IPS-18c (cell line): Measurements from ENCODE around the gene MYL6.
"Not testable (repeated sequence)": the region's sequence is repeated elsewhere in the genome, so short reads cannot be mapped to it uniquely, and the experiment has no call there.

Experiments
- H3K4me3 ChIP-seq: 2 replicates; pipeline ENCODE4 v1.7.0; 2013; ENCODE audit warnings: low read depth, mild to moderate bottlenecking, low read length, moderate library complexity; ENCODE audit not compliant: insufficient read depth
- H3K9me3 ChIP-seq: one replicate; pipeline ENCODE4 v1.6.1; 2013; ENCODE audit warnings: mild to moderate bottlenecking, low read length, moderate library complexity; ENCODE audit not compliant: control insufficient read depth, insufficient read depth

The MYL6 gene

DNA sequence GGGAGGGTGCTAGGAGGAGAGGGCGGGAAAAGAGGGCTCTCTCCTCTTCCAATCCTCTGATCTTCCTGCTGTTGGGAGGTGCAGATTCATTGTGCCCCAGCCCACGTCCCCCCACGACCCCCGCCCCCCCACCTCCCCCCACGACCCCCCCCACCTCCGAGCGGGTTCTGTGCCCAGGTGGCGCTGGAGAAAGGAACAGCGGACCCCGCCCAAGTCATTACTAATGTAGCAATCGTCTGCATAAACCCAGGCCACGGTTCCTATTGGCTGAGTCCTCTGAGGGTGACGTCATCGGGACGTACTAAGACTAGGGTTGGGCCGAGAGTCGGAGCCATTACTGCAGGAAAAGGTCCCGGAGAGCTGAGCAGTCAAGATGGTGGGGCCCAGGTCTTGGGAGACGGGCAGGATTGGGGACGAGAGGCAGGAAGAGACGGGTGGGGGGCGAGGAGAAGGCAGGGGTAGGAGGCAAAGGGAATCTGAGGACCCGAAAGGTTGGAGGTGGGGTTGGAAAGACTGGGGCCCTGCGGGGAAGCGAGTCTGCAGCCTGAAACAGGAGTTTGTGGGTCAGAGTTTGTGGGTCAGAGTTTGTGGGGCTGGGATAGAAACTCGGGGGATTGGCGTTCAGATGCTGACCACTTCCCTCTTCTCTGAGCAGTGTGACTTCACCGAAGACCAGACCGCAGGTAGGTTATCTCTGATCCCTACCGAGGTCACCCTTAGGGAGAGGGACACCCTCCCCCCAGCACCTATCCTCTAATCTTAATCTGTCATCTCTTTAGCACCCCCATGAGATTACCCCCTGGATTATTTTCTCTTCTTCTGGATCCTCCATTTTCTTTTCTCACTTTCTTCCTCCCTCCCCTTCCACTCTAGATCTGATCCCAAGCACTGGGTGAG is at the start of gene MYL6:
Gene MYL6, plus strand, starts transcription at position 331 of the 897 bp plus-strand sequence. Its CDS starts 43 bp downstream, at position 374.
- H3K9me3 ChIP-seq, result no peaks in the 10 kb centered on the region
- peak within 1 kb of the TSS; percentile 85 for H3K4me3 ChIP-seq

DNA sequence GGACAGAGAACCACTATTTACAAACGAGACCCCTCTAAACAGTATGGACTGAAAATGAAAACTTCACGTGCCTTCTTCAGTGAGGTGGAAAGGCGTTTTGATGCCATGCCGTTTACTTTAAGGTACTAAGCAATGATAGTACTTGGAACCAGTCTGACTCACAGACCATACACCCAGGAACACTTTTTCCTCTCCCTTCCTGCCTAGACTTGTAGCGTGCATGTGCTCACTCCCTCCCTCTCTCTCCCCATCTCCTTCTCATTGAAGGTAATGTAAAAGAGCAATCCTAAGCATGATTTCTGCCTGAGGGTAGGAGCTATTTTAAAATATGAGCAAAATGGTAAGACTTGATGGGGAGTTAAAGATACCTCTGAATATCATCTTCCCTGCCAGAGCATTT is 47.6 kb upstream of the MYL6 start:
- no peak overlapping the region for H3K4me3 ChIP-seq

DNA sequence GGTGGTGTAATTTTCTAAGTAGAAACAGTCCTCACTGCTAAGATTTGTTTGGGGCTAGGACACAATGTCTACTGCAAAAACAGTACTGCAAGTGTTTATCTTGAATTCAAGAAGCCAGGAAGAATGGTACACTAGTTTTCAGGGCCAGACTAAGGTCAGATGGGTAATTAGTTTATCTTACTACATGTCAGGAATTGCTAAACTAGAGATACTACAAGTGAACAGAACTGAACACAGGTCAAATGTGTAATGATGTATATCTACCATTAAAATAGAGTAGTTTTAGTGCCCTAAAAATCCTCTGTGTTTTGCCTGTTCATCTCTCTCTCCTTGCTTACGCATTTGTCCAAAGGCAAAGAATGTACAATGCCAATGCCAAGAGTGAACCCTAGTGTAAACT is 44.1 kb upstream of the MYL6 start:
- Histone ChIP-seq H3K9me3 (peaks cover 2% of the 10 kb centered on the region), H3K4me3 (no peak overlapping the region)

More for the DNA sequence above, 47.6 kb upstream of the MYL6 start:
- peaks cover 2% of the 10 kb centered on the region for H3K9me3 ChIP-seq

DNA sequence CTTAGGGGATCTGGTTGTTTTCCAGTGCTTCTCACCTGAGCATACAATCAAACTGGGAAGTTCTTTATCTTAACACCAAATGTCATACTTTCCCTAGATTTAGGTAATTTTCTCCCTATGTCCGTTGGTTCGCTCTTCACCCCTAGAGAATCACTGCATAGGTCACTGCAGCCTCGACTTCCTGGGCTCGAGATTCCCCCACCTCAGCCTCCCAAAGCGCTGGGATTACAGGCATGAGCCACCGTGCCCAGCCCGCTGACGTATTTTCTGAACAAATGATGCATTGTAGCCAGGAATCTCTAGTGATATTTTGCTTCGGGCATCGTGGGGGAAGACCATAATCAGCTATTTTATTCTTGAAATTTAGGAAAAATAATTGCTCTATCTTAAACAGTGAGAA is 42.8 kb upstream of the MYL6 start:
- peaks cover 2% of the 10 kb centered on the region for H3K9me3 ChIP-seq
- peak overlapping the region; percentile 97; the same call in 1 of the 2 replicates for H3K4me3 ChIP-seq

DNA sequence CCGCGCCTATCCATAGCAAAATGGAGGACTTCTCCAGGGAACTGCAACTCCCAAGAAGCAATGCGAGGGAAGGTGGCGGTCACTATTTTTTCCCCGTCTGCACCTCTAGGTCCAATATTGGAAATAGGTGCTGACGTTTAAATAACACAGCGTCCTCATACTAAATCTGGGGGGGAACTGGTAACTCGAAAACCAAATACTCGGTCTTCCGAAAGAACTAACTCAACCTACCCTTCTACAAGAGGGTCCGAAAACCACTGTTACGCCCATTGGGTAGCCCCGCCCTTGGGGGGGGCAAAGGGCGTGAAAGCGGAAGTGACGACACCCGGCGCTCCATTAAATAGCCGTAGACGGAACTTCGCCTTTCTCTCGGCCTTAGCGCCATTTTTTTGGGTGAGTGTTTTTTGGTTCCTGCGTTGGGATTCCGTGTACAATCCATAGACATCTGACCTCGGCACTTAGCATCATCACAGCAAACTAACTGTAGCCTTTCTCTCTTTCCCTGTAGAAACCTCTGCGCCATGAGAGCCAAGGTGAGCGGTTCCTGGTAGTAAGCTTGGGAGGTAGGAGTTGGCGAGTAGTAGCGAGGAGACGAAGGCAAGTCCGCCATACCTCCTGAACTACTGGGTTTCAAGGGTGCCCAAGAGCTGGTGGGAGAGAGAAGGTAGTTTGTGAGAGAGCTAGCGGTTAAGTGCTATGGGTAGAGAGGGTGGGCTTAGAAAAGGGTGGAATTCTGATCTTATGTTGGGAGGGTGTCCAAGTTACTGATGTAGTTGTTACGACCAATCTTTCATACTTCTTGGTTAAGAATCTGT is 41.7 kb upstream of the MYL6 start, which contains the start of gene RPL41:
Gene RPL41, plus strand, starts transcription at position 367 of the 815 bp plus-strand sequence.
- H3K9me3 ChIP-seq, result no peaks in the 10 kb centered on the region
- H3K4me3 ChIP-seq, result peak within 1 kb of the TSS; percentile 97

DNA sequence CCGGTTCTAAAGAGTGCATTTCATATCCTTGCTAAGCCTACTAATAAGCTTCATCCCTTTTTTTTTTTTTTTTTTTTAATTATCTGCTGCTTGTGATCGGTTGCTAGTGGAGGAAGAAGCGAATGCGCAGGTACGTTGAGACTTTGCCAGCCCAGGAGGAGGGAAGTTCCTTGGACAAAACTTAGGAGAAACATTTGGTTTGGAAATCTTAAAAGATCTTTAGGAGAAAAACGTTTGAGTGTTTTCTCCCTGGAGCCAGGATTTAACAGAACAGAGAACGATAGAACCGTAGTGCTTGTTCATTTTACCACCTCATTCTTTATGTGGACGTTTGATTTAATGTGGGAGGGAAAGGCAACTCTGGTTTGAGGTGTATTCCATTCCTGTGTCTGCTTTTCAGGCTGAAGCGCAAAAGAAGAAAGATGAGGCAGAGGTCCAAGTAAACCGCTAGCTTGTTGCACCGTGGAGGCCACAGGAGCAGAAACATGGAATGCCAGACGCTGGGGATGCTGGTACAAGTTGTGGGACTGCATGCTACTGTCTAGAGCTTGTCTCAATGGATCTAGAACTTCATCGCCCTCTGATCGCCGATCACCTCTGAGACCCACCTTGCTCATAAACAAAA is 41.0 kb upstream of the MYL6 start:
- H3K4me3 ChIP-seq, result peak overlapping the region; percentile 97
- H3K9me3 ChIP-seq, result not testable (repeated sequence)

DNA sequence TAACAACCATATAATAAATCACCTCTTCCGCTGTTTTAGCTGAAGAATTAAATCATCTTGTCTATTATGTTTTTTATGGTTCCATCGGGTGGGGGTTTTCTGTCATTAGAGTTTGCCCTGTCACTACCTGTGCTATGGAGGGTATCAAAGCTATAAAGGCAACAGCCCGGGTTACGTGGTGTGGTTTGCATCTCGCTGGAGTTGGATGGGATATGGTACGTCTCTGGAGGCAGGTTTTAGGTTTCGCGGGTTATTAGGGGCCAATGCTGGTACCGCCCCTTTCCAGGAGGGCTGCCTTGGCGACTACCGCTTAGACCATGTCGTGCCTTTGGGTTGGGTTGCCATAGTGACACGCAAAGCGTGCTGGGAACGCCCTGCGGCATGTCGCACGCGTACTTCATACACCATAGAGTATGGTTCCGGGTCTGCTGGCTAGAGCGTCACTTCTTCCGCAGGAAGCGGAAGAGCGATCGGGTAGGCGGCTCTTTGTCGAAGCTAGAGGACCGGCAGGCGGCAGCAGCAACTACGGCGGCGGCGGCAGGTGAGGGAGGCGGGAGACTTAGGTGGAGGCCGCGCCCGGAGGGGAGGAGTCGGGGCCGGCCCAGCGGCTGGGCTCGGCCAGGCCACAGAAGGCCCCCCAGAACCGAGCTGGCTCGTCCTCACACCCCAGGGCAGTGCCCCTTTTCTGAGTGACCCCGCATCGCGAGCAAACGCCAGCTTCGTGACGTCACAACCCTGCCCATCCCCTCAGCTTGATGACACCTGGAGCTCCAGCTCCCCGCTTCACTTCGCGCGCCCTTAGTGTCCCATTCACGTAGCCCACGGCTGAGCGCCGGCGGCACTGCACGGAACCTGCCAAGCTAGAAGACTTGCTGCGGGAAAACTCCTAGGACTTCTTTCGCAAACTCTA is 40.1 kb upstream of the MYL6 start, which contains the start of gene ZC3H10:
Gene ZC3H10, plus strand, starts transcription at position 489 of the 910 bp plus-strand sequence. CDS start 2,297 bp downstream, outside the sequence.
- Histone ChIP-seq H3K4me3 (peak within 1 kb of the TSS; percentile 97), H3K9me3 (no peaks in the 10 kb centered on the region)

DNA sequence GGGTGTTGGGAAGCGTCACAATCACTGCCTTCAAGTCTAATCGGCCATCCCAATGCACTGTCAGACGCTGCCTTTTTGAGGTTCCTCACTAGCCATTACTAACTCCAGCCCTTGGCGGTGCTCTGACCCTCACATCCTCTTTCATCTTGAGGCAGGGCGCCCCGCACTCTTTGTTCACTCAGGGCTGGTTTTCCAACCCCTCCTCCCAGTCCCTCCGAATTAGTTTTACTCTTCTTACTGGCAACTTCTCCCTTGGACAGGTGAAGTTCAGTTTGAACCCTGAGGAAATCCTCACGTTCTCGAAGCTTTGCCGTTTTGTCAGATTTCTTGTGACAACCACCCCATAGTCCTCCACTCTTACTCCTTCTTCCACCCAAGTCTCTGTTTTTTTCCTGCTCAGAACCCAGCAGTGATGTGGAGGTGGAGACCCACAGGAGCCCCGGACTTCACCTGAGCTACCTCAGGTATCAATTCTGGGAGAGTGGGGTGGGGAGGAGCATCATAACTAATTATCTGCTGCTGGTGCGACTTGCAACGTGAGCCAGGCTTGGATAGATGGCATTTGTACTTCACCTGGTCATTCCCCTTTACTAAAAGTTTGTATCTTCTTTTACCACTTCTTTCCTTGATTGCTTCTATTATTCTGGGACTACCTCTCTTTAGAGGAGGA is 39.3 kb upstream of the MYL6 start:
- no peaks in the 10 kb centered on the region for H3K9me3 ChIP-seq
- H3K4me3 ChIP-seq, result peak overlapping the region; percentile 93

DNA sequence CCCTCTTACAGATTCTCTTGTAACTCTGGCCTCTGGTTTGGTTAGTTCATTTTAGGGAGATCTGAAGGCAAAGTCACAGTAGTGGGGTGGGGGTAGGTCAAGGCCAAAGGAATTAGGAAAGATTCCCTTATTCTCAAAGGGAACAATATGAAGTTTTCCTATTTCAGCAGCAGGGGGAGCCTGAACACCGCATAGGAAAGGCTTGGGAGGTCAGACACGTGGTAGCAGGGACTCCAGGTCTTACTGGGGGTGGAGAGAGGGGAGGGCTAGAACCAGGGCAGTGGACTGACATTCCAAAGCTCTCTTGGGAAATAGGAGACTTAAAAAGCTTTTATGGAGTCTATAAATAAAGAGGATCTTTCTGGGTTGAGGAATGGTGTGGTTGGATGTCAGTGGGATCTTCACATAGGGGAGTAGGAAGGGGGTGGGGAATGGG is 38.8 kb upstream of the MYL6 start:
- H3K9me3 ChIP-seq, result no peaks in the 10 kb centered on the region
- H3K4me3 ChIP-seq, result peak overlapping the region; percentile 93; the same call in 1 of the 2 replicates

DNA sequence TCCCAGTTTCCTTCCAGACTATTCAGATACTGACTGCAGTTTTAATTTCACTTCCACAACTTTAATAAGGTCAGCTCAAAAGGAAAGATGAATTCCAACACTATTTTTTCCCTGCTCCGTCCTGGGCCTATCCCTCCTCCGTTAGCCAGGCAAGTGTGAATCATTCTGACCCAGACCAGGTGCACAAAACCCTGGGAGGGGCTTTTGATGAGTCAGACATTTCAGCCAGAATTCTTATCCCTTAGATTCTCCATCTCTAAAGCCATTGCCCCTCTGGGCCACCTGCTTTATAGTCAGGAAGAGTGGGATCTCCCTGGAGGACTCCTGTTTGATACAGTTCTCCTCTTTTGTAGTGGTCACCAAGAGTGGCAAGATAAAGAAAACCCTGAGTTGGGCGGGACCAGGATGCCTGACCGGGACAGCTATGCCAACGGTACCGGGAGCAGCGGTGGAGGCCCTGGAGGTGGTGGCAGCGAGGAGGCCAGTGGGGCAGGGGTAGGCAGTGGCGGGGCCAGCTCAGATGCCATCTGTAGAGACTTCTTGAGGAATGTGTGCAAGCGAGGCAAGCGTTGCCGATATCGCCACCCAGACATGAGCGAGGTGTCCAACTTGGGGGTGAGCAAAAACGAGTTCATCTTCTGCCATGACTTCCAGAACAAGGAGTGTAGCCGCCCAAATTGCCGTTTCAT is 37.9 kb upstream of the MYL6 start:
- no peak overlapping the region for H3K4me3 ChIP-seq
- H3K9me3 ChIP-seq, result no peaks in the 10 kb centered on the region

DNA sequence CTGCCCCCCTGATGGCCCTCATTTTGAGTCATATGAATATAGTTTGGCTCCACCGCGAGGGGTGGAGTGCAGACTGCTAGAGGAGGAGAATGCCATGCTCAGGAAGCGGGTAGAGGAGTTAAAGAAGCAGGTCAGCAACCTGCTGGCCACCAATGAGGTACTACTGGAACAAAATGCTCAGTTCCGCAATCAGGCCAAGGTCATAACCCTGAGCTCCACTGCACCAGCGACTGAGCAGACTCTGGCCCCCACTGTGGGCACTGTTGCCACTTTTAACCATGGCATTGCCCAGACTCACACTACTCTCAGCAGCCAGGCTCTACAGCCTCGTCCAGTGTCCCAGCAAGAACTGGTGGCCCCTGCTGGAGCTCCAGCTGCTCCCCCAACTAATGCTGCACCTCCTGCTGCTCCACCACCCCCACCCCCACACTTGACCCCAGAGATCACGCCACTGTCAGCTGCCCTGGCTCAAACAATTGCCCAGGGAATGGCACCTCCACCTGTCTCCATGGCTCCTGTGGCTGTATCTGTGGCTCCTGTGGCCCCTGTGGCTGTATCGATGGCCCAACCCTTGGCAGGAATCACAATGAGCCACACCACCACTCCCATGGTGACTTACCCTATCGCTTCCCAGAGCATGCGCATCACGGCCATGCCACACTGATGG is 36.8 kb upstream of the MYL6 start:
- Histone ChIP-seq H3K9me3 (no peaks in the 10 kb centered on the region), H3K4me3 (no peak overlapping the region)

DNA sequence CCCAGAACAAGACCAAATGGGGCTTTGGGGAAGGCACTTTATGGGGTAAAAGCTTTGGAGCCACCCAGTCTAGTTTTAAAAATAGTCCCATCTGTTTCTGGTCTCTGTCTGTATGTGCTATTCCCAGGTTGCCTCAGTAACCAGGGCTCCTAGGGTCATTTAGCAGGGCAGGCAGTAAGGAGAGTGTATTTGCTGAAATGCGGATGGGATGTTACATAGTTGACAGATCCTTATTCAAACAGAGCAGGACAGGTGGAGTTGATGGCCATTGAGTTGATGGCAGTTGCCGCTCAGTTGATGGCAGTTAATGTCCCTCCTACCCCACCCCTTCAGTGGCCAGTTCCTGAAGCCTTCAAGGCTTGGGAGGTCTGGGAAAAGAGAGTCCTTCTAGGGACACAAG is 35.5 kb upstream of the MYL6 start:
- no peaks in the 10 kb centered on the region for H3K9me3 ChIP-seq
- no peak overlapping the region for H3K4me3 ChIP-seq

DNA sequence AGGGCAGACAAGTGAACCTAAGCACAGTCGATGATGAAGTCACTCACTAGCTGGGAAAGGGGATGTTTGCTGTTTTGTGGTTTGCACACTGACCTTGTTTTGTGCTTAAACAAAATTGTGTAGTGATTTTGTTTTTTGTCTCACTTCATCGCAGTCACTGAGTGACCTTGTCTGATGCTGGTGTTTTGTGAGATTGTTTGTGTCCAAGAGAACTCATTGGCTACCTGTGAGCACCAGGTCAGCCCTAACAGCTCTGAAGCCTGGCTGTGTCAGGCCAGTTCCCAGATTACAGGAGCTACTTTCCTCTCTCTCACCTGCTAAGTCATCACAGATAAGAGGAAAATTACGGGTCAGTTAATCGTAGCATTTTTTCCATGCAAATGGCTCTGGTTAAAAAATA is 34.0 kb upstream of the MYL6 start:
- no peaks in the 10 kb centered on the region for H3K9me3 ChIP-seq
- H3K4me3 ChIP-seq, result no peak overlapping the region

DNA sequence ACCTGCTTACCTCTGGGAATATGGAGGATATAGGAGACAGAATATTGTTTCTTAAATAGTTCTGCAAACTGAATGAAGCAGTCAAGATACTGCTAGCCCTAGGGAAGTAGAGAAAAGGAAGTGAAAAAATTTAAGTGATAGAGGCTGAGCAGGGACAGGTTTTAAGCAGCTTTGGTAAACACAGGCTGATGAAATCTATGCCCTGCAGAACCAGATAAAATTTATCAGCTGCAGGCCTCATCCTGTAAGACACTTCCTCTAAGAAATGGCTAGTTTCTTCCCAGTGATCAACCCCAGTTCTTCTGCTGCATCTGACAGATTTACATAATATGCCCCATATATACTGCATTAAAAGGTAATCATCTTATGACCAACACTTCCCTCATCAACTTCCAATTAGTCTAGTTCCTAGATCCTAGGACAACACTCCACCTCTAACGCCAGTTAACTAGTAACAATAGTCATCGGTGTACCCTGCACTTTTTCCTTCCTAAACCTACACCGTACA is 31.4 kb upstream of the MYL6 start:
- Histone ChIP-seq H3K4me3 (no peak overlapping the region), H3K9me3 (no peaks in the 10 kb centered on the region)

DNA sequence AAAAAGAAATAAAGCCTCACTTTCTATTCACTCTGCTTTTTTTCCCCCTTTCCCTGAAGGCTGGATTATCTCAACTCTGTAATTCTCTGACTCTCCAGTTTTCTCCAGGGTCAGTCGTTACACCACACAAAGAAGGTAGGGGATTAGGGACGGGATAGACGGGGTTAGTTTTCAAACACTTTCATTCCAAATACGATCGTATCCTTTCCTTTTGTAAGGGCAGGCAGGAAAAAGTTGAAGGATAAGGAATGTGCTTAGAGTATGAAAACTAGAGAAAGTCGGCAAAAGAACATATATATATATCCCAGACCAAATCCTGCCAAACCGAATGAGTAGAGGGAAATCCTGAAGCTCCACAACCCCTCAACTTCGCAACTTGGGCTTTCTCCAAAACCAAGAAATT is 30.7 kb upstream of the MYL6 start:
- Histone ChIP-seq H3K4me3 (no peak overlapping the region; the same call in 1 of the 2 replicates), H3K9me3 (no peaks in the 10 kb centered on the region)
